ENCODE results near the gene DMBT1. TPM values are rescaled to one million over a fixed set of nuclear protein-coding genes. Genes with fewer than 3 reads are reported as not detected.
"Not testable (repeated sequence)": the region's sequence is repeated elsewhere in the genome, so short reads cannot be mapped to it uniquely, and the experiment has no call there.

DMBT1 gene
- total and polyA plus RNA-seq, 12 donors, result under 0.01 to 0.32 (median 0.15) TPM; not detected in 7

DNA sequence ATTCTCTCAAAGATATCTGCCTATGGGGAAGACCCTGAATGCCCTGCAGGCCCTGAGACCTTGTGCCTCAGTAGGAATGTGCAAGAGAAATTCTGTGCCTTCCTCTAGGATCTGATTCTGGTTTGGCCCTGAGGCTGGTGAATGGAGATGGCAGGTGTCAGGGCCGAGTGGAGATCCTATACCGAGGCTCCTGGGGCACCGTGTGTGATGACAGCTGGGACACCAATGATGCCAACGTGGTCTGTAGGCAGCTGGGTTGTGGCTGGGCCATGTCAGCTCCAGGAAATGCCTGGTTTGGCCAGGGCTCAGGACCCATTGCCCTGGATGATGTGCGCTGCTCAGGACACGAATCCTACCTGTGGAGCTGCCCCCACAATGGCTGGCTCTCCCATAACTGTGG is 15.7 kb downstream of the DMBT1 start:
- no peaks in the 10 kb centered on the region for H3K27me3 ChIP-seq
- H3K4me3 ChIP-seq, result no peak overlapping the region
- DNase-seq, result no peak
- intact Hi-C loops (cut with DNase I), result no loop called here
- H3K27ac ChIP-seq, result no peak overlapping the region
- 61 to 81% (median 74%) methylated on average over 3 to 6 of the region's 6 CpGs for WGBS, 4 donors
- no peaks in the 10 kb centered on the region for H3K4me1 ChIP-seq (replicated peaks in 1 of 2)
- no peaks in the 10 kb centered on the region for H3K9me3 ChIP-seq (replicated peaks in 1 of 3)
- TF ChIP-seq, protein P1, sequence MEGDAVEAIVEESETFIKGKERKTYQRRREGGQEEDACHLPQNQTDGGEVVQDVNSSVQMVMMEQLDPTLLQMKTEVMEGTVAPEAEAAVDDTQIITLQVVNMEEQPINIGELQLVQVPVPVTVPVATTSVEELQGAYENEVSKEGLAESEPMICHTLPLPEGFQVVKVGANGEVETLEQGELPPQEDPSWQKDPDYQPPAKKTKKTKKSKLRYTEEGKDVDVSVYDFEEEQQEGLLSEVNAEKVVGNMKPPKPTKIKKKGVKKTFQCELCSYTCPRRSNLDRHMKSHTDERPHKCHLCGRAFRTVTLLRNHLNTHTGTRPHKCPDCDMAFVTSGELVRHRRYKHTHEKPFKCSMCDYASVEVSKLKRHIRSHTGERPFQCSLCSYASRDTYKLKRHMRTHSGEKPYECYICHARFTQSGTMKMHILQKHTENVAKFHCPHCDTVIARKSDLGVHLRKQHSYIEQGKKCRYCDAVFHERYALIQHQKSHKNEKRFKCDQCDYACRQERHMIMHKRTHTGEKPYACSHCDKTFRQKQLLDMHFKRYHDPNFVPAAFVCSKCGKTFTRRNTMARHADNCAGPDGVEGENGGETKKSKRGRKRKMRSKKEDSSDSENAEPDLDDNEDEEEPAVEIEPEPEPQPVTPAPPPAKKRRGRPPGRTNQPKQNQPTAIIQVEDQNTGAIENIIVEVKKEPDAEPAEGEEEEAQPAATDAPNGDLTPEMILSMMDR (IDR thresholded peaks at IDR 0.05), result no peak
- no peak for TF ChIP-seq POLR2A (IDR thresholded peaks at IDR 0.05)
- H3K36me3 ChIP-seq (replicated peaks in 1 of 2), result no peaks in the 10 kb centered on the region

DNA sequence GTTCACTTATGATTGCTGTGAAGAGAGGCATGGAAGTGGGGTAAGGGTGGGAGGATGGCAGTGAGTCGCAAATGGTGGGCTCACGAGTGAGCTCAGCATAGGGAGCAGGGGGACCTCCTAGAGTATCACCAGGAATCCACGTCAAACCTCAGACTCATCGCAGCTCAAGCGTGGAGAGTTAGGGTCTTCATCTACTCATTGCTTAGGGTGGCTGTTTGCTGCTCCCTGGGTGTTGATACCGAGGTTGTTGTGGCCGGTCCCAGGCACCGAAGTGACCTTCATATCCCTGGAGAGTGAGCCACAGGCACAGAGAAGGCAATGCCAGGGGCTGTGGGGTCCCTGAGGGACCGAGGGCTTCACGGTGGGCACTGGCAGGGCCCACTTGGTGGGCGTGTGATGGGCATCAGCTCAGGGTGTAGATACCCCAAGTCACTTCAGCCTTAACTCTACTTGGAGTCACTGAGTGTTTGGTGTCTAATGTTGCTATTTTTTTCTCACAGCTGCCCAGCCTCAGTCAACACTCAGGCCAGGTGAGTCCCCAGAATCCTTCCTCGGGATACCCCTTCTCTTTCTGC is 16.8 kb downstream of the DMBT1 start:
- intact Hi-C loops (cut with DNase I), result no loop called here
- H3K4me1 ChIP-seq (replicated peaks in 1 of 2), result no peaks in the 10 kb centered on the region
- DNase-seq, result no peak
- no peaks in the 10 kb centered on the region for H3K9me3 ChIP-seq (replicated peaks in 1 of 3)
- no peaks in the 10 kb centered on the region for H3K27me3 ChIP-seq
- H3K36me3 ChIP-seq (replicated peaks in 1 of 2), result no peaks in the 10 kb centered on the region
- no peak for TF ChIP-seq POLR2A (IDR thresholded peaks at IDR 0.05)
- TF ChIP-seq, protein P1 (IDR thresholded peaks at IDR 0.05), result no peak
- H3K4me3 ChIP-seq, result no peak overlapping the region
- H3K27ac ChIP-seq, result no peak overlapping the region
- 74 to 82% (median 80%) methylated on average over 10 to 12 of the region's 12 CpGs for WGBS, 4 donors

DNA sequence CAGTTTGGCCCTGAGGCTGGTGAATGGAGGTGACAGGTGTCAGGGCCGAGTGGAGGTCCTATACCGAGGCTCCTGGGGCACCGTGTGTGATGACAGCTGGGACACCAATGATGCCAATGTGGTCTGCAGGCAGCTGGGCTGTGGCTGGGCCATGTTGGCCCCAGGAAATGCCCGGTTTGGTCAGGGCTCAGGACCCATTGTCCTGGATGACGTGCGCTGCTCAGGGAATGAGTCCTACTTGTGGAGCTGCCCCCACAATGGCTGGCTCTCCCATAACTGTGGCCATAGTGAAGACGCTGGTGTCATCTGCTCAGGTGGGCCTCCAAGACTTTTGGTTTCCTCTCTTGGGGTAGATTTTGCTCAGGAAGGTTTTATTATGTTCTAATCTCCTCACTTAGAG is 25.5 kb downstream of the DMBT1 start:
- H3K4me1 ChIP-seq (replicated peaks in 1 of 2); H3K27ac ChIP-seq; H3K4me3 ChIP-seq; H3K27me3 ChIP-seq; DNase-seq; H3K36me3 ChIP-seq (replicated peaks in 1 of 2); H3K9me3 ChIP-seq (replicated peaks in 1 of 3); intact Hi-C loops (cut with DNase I): not testable (repeated sequence)
- WGBS, 4 donors, result 84 to 87% (median 86%) methylated on average over 3 to 7 of the region's 7 CpGs

DNA sequence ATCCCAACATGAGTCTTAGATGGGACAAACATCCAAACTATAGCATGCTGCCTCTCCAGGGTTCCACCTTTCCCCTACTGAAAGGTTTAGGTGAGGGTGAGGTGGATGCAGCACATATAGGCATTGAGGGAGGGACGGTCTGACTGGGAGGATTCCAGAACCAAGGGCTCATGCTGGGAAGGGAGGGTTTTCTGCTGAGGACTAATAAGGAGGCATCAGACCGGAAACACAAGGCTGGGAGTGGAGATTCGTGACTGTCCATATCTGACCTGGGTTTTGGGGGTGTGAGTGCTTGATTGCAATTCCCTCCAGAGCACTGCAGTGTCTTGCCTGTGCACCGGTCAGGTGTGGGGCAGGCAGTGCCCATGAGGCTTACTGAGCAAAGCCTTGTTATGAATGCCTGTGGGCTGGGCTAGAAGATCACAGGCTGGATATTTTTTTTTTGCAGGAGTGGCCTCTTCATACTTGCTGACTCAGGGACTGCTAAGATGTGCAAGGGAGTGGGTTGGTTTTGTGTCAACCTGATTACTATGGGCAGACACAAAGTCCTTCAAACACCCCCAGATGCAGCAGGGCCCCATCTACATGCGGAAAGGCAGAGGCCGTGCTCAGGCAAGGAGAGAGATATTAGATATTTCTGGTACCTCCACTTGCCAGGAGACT is 26.7 kb downstream of the DMBT1 start:
- 73 to 90% (median 80%) methylated on average over 4 to 6 of the region's 6 CpGs for WGBS, 4 donors

More for the DNA sequence above, 26.7 kb downstream of the DMBT1 start:
- Histone ChIP-seq H3K27me3 (no peaks in the 10 kb centered on the region), H3K36me3 (replicated peaks in 1 of 2) (no peaks in the 10 kb centered on the region), H3K4me1 (replicated peaks in 1 of 2) (no peaks in the 10 kb centered on the region), H3K9me3 (replicated peaks in 1 of 3) (no peaks in the 10 kb centered on the region), H3K4me3 (no peak overlapping the region), H3K27ac (no peak overlapping the region)
- DNase-seq, result no peak
- TF ChIP-seq, protein P1 (IDR thresholded peaks at IDR 0.05), result no peak
- no peak for TF ChIP-seq POLR2A (IDR thresholded peaks at IDR 0.05)
- intact Hi-C loops (cut with DNase I), result no loop called here
